ENCODE data around the gene DPPA3.

DNA sequence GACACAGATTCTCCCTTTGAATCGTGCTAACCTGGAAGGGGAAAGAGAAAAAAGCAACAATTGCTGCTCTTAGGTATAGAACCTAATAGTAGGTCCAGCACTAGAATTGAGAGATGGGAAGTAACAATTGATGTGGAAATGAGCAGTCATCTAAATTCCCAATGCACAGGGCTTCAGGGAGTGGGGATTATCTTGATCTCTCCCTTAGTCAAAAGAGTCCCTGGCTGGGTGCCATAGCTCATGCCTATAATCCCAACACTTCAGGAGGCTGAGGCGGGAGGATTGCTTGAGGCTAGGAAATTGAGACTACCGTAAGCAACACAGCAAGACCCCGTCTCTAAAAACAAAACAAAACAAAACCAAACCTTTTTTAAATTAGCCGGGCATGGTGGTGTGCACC lies 49.5 kb upstream of the DPPA3 start:
- TF ChIP-seq, protein P1, sequence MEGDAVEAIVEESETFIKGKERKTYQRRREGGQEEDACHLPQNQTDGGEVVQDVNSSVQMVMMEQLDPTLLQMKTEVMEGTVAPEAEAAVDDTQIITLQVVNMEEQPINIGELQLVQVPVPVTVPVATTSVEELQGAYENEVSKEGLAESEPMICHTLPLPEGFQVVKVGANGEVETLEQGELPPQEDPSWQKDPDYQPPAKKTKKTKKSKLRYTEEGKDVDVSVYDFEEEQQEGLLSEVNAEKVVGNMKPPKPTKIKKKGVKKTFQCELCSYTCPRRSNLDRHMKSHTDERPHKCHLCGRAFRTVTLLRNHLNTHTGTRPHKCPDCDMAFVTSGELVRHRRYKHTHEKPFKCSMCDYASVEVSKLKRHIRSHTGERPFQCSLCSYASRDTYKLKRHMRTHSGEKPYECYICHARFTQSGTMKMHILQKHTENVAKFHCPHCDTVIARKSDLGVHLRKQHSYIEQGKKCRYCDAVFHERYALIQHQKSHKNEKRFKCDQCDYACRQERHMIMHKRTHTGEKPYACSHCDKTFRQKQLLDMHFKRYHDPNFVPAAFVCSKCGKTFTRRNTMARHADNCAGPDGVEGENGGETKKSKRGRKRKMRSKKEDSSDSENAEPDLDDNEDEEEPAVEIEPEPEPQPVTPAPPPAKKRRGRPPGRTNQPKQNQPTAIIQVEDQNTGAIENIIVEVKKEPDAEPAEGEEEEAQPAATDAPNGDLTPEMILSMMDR (IDR thresholded peaks at IDR 0.05): no peak
- no peak for TF ChIP-seq POLR2A (IDR thresholded peaks at IDR 0.05)
